ENCODE measurements around the gene CASP8. TPM values are rescaled to one million over a fixed set of nuclear protein-coding genes. Genes with fewer than 3 reads are reported as not detected.
"Not testable (repeated sequence)": the region's sequence is repeated elsewhere in the genome, so short reads cannot be mapped to it uniquely, and the experiment has no call there.

Gene CASP8
- total RNA-seq, 1 donor, result 28.6 TPM

DNA sequence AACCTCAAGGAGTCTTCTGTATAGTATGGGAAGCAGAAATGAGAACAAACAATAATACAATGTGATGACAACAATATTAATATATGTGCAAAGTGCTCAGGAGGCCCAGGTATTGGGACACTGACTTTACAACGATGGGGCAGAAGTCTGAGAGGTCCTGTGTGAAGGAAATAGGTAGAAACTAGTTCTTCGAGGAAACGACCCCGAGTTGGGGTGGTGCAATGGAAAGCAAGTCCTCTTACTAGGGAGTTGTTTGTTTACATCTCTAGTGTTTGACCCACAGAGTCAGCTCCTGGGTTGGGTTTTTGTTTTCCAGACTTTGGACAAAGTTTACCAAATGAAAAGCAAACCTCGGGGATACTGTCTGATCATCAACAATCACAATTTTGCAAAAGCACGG, 16.2 kb downstream of the CASP8 start:
- DNase-seq (ENCODE audit: low read depth), result no peak
- TF ChIP-seq, protein P1, sequence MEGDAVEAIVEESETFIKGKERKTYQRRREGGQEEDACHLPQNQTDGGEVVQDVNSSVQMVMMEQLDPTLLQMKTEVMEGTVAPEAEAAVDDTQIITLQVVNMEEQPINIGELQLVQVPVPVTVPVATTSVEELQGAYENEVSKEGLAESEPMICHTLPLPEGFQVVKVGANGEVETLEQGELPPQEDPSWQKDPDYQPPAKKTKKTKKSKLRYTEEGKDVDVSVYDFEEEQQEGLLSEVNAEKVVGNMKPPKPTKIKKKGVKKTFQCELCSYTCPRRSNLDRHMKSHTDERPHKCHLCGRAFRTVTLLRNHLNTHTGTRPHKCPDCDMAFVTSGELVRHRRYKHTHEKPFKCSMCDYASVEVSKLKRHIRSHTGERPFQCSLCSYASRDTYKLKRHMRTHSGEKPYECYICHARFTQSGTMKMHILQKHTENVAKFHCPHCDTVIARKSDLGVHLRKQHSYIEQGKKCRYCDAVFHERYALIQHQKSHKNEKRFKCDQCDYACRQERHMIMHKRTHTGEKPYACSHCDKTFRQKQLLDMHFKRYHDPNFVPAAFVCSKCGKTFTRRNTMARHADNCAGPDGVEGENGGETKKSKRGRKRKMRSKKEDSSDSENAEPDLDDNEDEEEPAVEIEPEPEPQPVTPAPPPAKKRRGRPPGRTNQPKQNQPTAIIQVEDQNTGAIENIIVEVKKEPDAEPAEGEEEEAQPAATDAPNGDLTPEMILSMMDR (IDR thresholded peaks at IDR 0.05; ENCODE audit: insufficient read depth, low read length), result no peak
- H3K4me3 ChIP-seq (ENCODE audit: low read depth, low read length), result no peak overlapping the region

DNA sequence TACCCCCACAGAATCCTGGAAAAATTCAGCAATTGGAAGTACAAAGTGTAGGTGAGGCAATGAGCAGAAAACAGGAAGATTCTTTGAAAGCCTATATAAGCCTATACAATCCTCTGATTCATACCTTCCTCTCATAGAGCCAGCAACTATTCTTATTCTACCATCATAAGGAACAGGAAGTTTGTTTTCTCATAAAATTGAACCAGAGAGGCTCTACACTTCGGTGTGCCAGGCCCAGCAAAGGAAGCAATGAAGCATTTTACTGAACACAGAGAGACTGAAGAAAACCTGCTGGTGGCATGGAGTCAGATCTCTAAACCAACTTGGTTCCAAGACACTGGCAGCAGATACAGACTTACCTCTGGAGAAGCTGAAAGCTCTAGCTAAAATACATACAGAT, 18.7 kb downstream of the CASP8 start:
- DNase-seq (ENCODE audit: low read depth), result no peak
- H3K4me3 ChIP-seq (ENCODE audit: low read depth, low read length), result no peak overlapping the region
- TF ChIP-seq, protein P1 (IDR thresholded peaks at IDR 0.05; ENCODE audit: insufficient read depth, low read length), result no peak

DNA sequence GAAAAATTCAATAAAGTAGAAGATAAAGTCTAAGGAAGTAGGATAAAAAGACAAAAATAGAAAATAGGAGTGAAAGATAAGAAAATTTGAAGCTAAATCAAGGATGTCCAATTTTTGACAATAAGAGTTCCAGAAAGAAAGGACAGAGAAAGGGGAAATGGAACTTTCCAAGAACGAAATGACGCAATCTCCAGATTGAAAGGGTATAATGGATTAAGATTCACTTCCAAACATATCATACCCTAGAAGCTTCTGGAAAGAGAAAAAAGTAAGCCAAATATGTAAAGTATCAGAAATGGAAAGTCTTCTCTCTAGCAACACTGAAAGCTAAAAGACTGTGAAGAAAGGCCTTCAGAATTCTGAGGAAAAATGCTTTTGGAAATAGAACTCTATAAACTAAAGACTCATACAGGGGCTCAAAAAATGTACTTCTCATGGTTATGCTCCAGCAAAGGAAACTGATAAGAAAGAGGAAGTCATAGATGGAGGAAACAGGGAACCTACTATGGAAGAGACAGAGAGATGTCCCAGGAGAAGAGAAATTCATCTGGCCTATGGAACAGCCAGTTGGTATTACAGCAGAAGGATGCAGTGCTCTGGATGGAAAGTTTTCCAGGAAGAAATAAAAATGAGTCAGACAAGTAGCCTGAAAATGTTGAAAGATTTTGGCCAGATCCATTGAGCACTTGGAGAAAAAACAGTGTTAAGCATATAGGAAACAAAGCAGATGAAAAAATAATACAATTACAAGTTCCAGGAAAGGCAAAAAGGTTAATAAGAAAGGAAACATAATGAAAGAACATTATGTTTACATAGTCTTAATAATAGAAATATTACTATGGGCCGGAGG, 20.1 kb downstream of the CASP8 start:
- TF ChIP-seq, protein P1 (IDR thresholded peaks at IDR 0.05; ENCODE audit: insufficient read depth, low read length), result no peak
- H3K4me3 ChIP-seq (ENCODE audit: low read depth, low read length), result no peak overlapping the region
- peak; percentile 41 for DNase-seq (ENCODE audit: low read depth)

DNA sequence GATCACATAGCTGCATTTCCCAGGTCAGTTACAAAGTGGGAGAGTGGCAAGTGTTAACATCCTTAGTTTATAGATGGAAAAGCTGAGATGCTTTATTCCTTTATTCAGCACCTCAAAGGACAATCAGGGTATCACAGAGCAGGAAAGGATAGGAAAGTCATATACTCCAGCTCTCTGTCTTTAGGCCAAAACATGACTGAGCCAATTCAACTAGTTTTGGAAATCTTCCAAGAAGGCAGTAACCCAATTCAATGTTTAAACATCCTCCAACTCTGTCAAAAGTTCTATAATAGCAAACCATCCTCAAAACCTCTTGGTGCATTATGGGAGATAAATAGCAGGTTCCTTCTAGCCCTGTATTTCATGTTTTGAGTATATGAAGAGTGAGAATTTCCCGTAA, 25.2 kb downstream of the CASP8 start:
- no peak overlapping the region for H3K4me3 ChIP-seq (ENCODE audit: low read depth, low read length)
- peak; percentile 22 for DNase-seq (ENCODE audit: low read depth)
- TF ChIP-seq, protein P1 (IDR thresholded peaks at IDR 0.05; ENCODE audit: insufficient read depth, low read length), result no peak

DNA sequence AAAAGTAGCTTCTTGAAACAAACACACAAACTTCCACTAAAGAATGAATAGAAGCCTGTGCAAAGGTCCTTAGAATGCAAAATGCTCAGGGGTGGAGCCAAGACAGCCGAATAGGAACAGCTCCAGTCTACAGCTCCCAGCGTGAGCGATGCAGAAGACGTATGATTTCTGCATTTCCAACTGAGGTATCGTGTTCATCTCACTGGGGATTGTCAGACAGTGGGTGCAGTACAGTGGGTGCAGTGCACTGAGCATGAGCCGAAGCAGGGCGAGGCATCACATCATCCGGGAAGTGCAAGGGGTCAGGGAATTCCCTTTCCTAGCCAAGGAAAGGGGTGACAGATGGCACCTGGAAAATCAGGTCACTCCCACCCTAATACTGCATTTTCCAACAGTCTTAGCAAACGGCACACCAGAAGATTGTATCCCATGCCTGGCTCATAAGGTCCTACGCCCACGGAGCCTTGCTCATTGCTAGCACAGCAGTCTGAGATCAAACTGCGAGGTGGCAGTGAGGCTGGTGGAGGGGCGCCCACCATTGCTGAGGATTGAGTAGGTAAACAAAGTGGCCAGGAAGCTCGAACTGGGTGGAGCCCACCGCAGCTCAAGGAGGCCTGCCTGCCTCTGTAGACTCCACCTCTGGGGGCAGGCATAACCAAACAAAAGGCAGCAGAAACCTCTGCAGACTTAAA, 30.3 kb downstream of the CASP8 start:
- not testable (repeated sequence) for H3K4me3 ChIP-seq (ENCODE audit: low read depth, low read length); DNase-seq (ENCODE audit: low read depth)

DNA sequence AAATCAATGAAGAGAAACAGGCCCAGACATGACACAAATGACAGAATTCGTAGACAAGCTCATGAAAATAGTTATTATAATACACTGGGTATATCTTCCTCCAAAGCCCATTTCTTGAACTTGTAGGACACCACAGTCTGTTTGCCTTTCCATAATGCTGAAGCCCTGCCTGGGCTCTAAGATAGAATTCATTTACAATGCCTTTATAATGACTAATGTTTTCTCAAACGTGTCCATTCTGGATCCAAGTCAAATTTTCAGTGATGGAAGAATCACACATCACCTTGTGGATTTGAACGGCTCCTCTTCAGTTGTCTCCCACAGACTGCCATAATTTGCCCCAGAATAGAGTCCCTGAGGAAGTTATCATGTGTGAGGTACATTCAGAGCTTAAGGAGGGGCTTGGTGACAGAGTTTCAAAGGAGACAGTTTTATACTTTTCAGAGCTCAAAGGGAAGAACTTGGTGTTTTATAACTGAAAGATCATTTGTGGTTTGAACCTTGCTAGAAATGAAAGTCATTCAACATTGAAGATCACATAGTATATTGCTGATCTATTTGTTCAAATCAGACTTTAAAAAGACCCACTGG, 38.2 kb downstream of the CASP8 start:
- DNase-seq (ENCODE audit: low read depth), result no peak
- TF ChIP-seq, protein P1 (IDR thresholded peaks at IDR 0.05; ENCODE audit: insufficient read depth, low read length), result no peak

DNA sequence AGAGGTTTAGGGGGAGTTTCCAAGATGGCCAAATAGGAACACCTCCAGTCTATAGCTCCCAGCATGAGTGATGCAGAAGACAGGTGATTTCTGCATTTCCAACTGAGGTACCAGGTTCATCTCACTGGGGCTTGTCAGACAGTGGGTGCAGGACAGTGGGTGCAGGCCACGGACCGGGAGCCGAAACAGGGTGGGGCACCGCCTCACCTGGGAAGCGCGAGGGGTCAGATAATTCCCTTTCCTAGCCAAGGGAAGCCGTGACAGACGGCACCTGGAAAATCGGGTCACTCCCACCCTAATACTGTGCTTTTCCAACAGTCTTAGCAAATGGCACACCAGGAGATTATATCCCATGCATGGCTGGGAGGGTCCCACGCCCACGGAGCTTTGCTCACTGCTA, 39.6 kb downstream of the CASP8 start:
- H3K4me3 ChIP-seq (ENCODE audit: low read depth, low read length); DNase-seq (ENCODE audit: low read depth): not testable (repeated sequence)

More for the DNA sequence above, 38.2 kb downstream of the CASP8 start:
- no peak overlapping the region for H3K4me3 ChIP-seq (ENCODE audit: low read depth, low read length)
